Measurements from ENCODE around the gene KLHDC3. TPM values are rescaled to one million over a fixed set of nuclear protein-coding genes. Genes with fewer than 3 reads are reported as not detected.

Gene KLHDC3
- total and polyA plus RNA-seq, 10 of the 15 experiments (the other 5 are each of a cell fraction or from before 2014, with no cell fraction given), result 2.4 to 102 (median 55.4) TPM

DNA sequence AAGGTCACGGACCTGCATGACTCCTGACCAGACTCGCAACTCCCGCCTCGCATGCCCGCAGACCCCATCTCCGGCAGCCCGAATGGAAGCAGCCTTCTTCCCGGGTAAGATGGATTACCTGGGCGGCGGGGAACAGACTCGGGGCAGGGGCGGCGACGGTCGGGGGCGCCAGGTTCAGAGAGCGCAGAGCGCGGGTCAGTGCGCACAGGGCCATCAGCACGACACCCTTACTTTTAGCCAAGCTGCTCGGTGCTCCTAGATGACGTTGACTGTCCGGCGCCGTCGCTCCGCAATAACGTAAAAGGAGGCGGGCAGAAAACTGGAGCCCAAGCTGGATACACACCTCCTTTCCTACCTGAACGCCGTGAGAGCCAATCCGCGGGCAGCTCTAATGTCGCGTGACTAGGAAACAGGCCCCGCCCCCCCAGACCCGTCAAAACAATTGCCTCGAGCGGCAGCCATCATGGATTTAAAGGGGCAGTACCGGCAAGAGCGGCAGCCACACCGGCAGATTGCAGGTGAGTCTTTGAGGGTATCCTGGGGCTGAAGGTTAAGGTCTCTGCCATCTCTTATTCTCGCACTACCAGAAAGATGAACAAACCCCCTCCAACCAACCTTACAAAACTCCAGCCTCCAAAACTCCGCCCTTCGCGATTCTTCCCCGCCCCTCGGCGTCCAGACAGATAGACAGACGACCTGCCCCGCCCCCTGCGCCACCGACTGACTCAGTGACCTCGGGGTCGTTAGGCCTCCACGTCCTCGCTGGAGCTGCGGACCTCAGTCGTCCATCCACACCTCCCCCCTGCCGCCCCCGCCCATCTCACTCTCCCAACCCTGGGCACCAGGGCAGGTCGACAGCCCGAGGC is 45.4 kb downstream of the KLHDC3 start, which contains the start of the genes KLC4 and MRPL2 (continued):
- TF ChIP-seq TCF12 (IDR thresholded peaks at IDR 0.05; ENCODE audit: low read depth, low read length) (peak; percentile 43; the same call in 1 of the 2 replicates), RUNX3 (IDR thresholded peaks at IDR 0.05; ENCODE audit: low read length) (no peak; the same call in 1 of the 2 replicates), RFX5 (IDR thresholded peaks at IDR 0.05; ENCODE audit: low read depth, low read length) (peak; percentile 73), YY1 (IDR thresholded peaks at IDR 0.05; ENCODE audit: low read depth, low read length) (peak; percentile 99), ZZZ3 (IDR thresholded peaks at IDR 0.05; ENCODE audit: control insufficient read depth, insufficient read length, low read depth) (no peak), CREB1 (IDR thresholded peaks at IDR 0.05; ENCODE audit: low read depth) (peak; percentile 100), CBX3 (IDR thresholded peaks at IDR 0.05; ENCODE audit: borderline replicate concordance, low read depth) (no peak), MXI1 (IDR thresholded peaks at IDR 0.05; ENCODE audit: low read depth, low read length) (peak; percentile 74), SMAD5 (IDR thresholded peaks at IDR 0.05; ENCODE audit: low read depth) (peak; percentile 73; the same call in 1 of the 2 replicates), NBN (IDR thresholded peaks at IDR 0.05) (peak; percentile 96), DPF2 (IDR thresholded peaks at IDR 0.05) (0 out of 2 replicates have a peak, but pooled peaks have one; percentile 4), TBL1XR1 (IDR thresholded peaks at IDR 0.05; ENCODE audit: low read depth, low read length) (no peak), TAF1 (IDR thresholded peaks at IDR 0.05; ENCODE audit: borderline replicate concordance, low read depth, low read length) (peak; percentile 59), RB1 (IDR thresholded peaks at IDR 0.05; ENCODE audit: borderline replicate concordance) (no peak; the same call in 1 of the 2 replicates), ASH2L (IDR thresholded peaks at IDR 0.05; ENCODE audit: borderline replicate concordance, low read depth) (peak; percentile 27; the same call in 1 of the 2 replicates), ZNF24 (IDR thresholded peaks at IDR 0.05) (no peak), FOXK2 (IDR thresholded peaks at IDR 0.05) (peak; percentile 70), ETV6 (conservative IDR thresholded peaks at IDR 0.05 in 1 of 2, IDR thresholded peaks at IDR 0.05 in 1 of 2; ENCODE audit: borderline replicate concordance in 1 of 2, low read depth in 1 of 2) (no peak), SIN3A (IDR thresholded peaks at IDR 0.05; ENCODE audit: low read depth, low read length) (peak; percentile 90; the same call in 1 of the 2 replicates), PAX8 (IDR thresholded peaks at IDR 0.05) (no peak), ATF7 (IDR thresholded peaks at IDR 0.05; ENCODE audit: low read depth) (peak; percentile 48; the same call in 1 of the 2 replicates), SREBF1 (IDR thresholded peaks at IDR 0.05; ENCODE audit: low read length) (0 out of 2 replicates have a peak, but pooled peaks have one; percentile 10), BACH1 (IDR thresholded peaks at IDR 0.05; ENCODE audit: borderline replicate concordance) (0 out of 2 replicates have a peak, but pooled peaks have one; percentile 37)
- TF ChIP-seq, protein P1, sequence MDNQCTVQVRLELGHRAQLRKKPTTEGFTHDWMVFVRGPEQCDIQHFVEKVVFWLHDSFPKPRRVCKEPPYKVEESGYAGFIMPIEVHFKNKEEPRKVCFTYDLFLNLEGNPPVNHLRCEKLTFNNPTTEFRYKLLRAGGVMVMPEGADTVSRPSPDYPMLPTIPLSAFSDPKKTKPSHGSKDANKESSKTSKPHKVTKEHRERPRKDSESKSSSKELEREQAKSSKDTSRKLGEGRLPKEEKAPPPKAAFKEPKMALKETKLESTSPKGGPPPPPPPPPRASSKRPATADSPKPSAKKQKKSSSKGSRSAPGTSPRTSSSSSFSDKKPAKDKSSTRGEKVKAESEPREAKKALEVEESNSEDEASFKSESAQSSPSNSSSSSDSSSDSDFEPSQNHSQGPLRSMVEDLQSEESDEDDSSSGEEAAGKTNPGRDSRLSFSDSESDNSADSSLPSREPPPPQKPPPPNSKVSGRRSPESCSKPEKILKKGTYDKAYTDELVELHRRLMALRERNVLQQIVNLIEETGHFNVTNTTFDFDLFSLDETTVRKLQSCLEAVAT (IDR thresholded peaks at IDR 0.05), result peak; percentile 90
- TF ChIP-seq, protein P2, sequence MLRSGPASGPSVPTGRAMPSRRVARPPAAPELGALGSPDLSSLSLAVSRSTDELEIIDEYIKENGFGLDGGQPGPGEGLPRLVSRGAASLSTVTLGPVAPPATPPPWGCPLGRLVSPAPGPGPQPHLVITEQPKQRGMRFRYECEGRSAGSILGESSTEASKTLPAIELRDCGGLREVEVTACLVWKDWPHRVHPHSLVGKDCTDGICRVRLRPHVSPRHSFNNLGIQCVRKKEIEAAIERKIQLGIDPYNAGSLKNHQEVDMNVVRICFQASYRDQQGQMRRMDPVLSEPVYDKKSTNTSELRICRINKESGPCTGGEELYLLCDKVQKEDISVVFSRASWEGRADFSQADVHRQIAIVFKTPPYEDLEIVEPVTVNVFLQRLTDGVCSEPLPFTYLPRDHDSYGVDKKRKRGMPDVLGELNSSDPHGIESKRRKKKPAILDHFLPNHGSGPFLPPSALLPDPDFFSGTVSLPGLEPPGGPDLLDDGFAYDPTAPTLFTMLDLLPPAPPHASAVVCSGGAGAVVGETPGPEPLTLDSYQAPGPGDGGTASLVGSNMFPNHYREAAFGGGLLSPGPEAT (IDR thresholded peaks at IDR 0.05; ENCODE audit: low read depth), result peak; percentile 89
- TF ChIP-seq, protein P3, sequence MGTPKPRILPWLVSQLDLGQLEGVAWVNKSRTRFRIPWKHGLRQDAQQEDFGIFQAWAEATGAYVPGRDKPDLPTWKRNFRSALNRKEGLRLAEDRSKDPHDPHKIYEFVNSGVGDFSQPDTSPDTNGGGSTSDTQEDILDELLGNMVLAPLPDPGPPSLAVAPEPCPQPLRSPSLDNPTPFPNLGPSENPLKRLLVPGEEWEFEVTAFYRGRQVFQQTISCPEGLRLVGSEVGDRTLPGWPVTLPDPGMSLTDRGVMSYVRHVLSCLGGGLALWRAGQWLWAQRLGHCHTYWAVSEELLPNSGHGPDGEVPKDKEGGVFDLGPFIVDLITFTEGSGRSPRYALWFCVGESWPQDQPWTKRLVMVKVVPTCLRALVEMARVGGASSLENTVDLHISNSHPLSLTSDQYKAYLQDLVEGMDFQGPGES (IDR thresholded peaks at IDR 0.05), result no peak
- TF ChIP-seq, protein P4, sequence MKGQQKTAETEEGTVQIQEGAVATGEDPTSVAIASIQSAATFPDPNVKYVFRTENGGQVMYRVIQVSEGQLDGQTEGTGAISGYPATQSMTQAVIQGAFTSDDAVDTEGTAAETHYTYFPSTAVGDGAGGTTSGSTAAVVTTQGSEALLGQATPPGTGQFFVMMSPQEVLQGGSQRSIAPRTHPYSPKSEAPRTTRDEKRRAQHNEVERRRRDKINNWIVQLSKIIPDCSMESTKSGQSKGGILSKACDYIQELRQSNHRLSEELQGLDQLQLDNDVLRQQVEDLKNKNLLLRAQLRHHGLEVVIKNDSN (IDR thresholded peaks at IDR 0.05; ENCODE audit: borderline replicate concordance, extremely low read length, insufficient read depth, low read depth, low read length), result peak; percentile 62

Measured in GM12878 (cell line).